Mucosa of descending colon (tissue), 3 donors: ENCODE measurements around the gene IL10. TPM values are rescaled to one million over a fixed set of nuclear protein-coding genes. Genes with fewer than 3 reads are reported as not detected.

Experiments used
- ATAC-seq: fragments of 200-7000 bp; cut with Tn5 transposase; one replicate; pipeline ENCODE4 v1.9.1; 2020; ENCODE audit warnings: mild to moderate bottlenecking, moderate library complexity
- DNase-seq, 3 donors: peaks; one replicate each; pipeline ENCODE4 v3.0.0-alpha.2; 2020
- H3K36me3 ChIP-seq: fragments of 200-600 bp; one replicate; pipeline ENCODE4 v1.8.0; 2021; ENCODE audit warnings: low read depth, mild to moderate bottlenecking
- H3K4me1 ChIP-seq: fragments of 200-600 bp; one replicate; pipeline ENCODE4 v1.8.0; 2021; ENCODE audit warnings: low read depth, mild to moderate bottlenecking
- H3K4me3 ChIP-seq: fragments of 200-600 bp; one replicate; pipeline ENCODE4 v1.8.0; 2021; ENCODE audit warnings: mild to moderate bottlenecking
- H3K9me3 ChIP-seq: fragments of 200-600 bp; one replicate; pipeline ENCODE4 v1.8.0; 2021; ENCODE audit warnings: mild to moderate bottlenecking
- CTCF ChIP-seq: fragments of 200-600 bp; IDR thresholded peaks from one replicate; pipeline ENCODE4 v1.8.0; 2022; ENCODE audit warnings: antibody characterized with exemption, mild to moderate bottlenecking
- intact Hi-C, 2 donors: fragments of 100-400 bp; cut with DNase I in 1 of 2; cut with micrococcal nuclease in 1 of 2; formaldehyde crosslinking; loops; one replicate each; pipeline versions ENCODE4 v1.11.0 to v1.11.1; 2022; cut with DNase I, micrococcal nuclease
- total RNA-seq, 3 donors: library from RNA; stranded (reverse); fragmentation: NEBNext Ultra II Directional in 2 of 3; extraction: Animal tissue kit (Norgen Biotek cat#: 25700) in 2 of 3; gene quantifications; one replicate each; pipeline versions ENCODE4 v1.2.1 to v1.2.4, GENCODE V29; 2021 to 2023
- donor health status: DM: no; HTN: no; CAD: no; lungs with moderate emphysema.
- donor health status: DM: no; HTN: no; CAD: no.
- donor health status: DM: no; HTN: yes; CAD: no.

The IL10 gene
- total RNA-seq, 3 donors from 2014 or later: 1.0 to 2.9 (median 2.8) TPM

GRCh38 chr1:206778031-206778430 lies 5.7 kb upstream of the IL10 start:
- ATAC-seq: no peak
- DNase-seq: no peak
- intact Hi-C loops: no loop called here
- Histone ChIP-seq H3K9me3 (no peaks in the 10 kb centered on the region), H3K4me1 (no peaks in the 10 kb centered on the region), H3K4me3 (no peak overlapping the region), H3K36me3 (no peaks in the 10 kb centered on the region)
- no peak for TF ChIP-seq CTCF

- Histone ChIP-seq H3K4me1 (no peaks in the 10 kb centered on the region), H3K36me3 (no peaks in the 10 kb centered on the region), H3K4me3 (no peak overlapping the region), H3K9me3 (no peaks in the 10 kb centered on the region)
- ATAC-seq (no peak), DNase-seq (no peak)
- intact Hi-C loops: no loop called here
- no peak for TF ChIP-seq CTCF
Measured at GRCh38 chr1:206776229-206776628, 3.9 kb upstream of the IL10 start.

GRCh38 chr1:206774093-206774492 lies 1.8 kb upstream of the IL10 start:
- ATAC-seq: no peak
- no peak for TF ChIP-seq CTCF

GRCh38 chr1:206771338-206771692 lies 979 bp downstream of the IL10 start:
- no peaks in the 10 kb centered on the region for H3K9me3 ChIP-seq
- TF ChIP-seq CTCF: no peak
- no peak for ATAC-seq
- intact Hi-C loops: no loop called here
- no peaks in the 10 kb centered on the region for H3K36me3 ChIP-seq
- no peak overlapping the region for H3K4me3 ChIP-seq
- no peak for DNase-seq
- no peaks in the 10 kb centered on the region for H3K4me1 ChIP-seq

More at GRCh38 chr1:206774093-206774492, 1.8 kb upstream of the IL10 start:
- no peaks in the 10 kb centered on the region for H3K9me3 ChIP-seq
- no peak for DNase-seq
- no peak overlapping the region for H3K4me3 ChIP-seq
- H3K4me1 ChIP-seq: no peaks in the 10 kb centered on the region
- intact Hi-C loops: no loop called here
- no peaks in the 10 kb centered on the region for H3K36me3 ChIP-seq

- intact Hi-C loops: no loop called here
- Histone ChIP-seq H3K36me3 (no peaks in the 10 kb centered on the region), H3K9me3 (no peaks in the 10 kb centered on the region), H3K4me1 (no peaks in the 10 kb centered on the region), H3K4me3 (no peak within 1 kb of the TSS)
- no peak for TF ChIP-seq CTCF
- ATAC-seq (peak; percentile 20), DNase-seq (peak in 1 of 3 donors; percentile 12)
Measured at GRCh38 chr1:206770531-206771337, 1.6 kb downstream of the IL10 start, which contains the start of gene IL19. Gene IL19, plus strand, starts transcription at chr1:206770773. Its CDS starts 65,890 bp downstream, at chr1:206836663.
